NOMO-1 (cell line): Measurements from ENCODE around the gene SHISA4.
"Not testable (repeated sequence)": the region's sequence is repeated elsewhere in the genome, so short reads cannot be mapped to it uniquely, and the experiment has no call there.

Source experiments
- DNase-seq, 2 experiments: peaks; one replicate each; lab custom pipeline; 2025; ENCODE audit not compliant: unreplicated experiment in 2 of 2; lab: John Stamatoyannopoulos, UW

The SHISA4 gene, protein sequence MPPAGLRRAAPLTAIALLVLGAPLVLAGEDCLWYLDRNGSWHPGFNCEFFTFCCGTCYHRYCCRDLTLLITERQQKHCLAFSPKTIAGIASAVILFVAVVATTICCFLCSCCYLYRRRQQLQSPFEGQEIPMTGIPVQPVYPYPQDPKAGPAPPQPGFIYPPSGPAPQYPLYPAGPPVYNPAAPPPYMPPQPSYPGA

GRCh38 chr1:201888282-201889089 is at the start of gene SHISA4:
Gene SHISA4, plus strand, starts transcription at chr1:201888898. Its CDS starts 97 bp downstream, at chr1:201888995.
- no peak for DNase-seq

GRCh38 chr1:201839089-201839488 is 49.6 kb upstream of the SHISA4 start:
- not testable (repeated sequence) for DNase-seq

DNA sequence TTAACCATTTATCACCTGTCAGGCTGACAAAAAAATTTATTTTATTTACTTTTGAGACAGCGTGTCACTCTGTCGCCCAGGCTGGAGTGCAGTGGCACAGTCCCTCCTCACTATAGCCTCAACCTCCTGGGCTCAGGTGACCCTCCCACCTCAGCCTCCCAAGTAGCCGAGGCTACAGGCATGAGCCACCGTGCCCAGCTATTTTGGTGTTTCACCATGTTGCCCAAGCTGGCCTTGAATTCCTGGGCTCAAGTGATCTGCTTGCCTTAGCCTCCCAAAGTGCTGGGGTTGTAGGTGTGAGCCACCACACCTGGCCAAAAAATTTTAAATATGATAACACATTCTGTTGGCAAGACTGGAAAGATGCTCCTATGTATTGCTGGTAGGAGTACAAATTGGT is 48.6 kb upstream of the SHISA4 start:
- no peak for DNase-seq

- no peak for DNase-seq
These were observed 48.2 kb upstream of the SHISA4 start for GRCh38 chr1:201840490-201840889.

GRCh38 chr1:201841265-201841912 is 47.3 kb upstream of the SHISA4 start:
- DNase-seq, result no peak

GRCh38 chr1:201842472-201843027 is 46.1 kb upstream of the SHISA4 start:
- DNase-seq, result peak in 1 of 2 experiments; percentile 59

DNA sequence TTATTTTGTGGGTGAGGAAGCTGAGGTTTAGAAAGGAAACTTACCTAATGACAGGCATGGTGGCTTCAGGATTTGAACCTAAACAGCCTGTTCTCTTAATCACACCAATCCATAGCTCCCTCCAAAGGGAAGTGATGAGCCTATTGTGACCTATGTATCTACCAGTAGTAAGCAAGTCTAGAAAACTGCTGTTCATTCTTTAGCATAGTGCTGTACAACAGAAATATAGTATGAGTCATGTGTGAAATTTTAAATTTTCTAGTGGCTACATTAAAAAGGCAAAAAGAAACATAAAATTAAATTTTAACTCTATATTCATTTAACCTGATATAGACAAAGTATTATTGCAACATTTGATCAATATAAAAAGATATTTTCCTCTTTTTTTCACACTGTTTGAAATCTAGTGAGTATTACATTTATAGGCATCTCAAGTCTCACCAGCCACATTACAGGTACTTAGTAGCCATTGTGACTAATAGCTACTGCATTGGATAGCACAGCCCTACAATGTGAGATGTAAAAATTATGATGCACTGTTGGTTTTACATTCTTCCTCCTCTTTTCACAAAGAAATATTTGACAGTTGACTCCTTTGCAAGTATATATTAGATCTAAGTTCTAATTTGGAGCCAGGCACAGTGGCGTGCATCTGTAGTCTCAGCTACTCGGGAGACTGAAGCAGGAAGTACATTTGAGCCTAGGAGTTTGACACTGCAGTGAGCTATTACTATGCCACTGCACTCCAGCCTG is 43.2 kb upstream of the SHISA4 start:
- DNase-seq, result no peak

DNA sequence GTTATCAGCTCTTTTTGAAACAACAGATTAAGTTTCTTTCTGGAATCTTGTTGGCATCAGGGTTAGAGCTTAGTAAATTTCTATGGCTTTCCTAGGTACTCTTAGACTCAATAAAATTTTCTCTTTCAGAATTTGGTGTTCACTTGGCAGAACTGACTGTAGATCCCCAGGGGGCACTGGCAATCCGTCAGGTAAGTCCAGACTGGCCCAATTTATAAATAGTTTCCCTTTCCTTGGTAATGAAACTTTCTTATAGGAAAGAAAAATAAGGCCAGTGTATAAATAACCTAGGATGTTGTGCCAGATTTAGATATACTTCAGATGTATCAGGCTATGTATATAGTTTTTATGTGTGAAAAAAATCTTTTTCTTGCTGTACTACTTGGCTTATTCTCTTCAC is 41.5 kb upstream of the SHISA4 start:
- DNase-seq, result no peak

DNA sequence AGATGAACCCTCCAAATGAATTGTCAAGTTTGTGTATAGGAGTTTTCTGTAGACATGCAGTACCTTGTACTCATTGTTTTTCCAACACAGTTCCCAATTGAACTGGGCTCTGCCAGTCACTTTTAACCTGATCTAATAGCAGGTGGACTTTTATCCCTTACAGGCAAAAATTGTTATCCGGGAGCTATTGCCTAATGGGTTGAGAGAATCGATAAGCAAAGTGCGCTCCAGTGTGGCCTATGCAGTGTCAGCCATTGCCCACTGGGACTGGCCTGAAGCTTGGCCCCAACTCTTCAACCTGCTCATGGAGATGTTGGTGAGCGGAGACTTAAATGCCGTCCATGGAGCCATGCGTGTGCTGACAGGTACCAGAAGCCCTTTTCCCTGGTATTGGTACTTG is 40.5 kb upstream of the SHISA4 start:
- no peak for DNase-seq

DNA sequence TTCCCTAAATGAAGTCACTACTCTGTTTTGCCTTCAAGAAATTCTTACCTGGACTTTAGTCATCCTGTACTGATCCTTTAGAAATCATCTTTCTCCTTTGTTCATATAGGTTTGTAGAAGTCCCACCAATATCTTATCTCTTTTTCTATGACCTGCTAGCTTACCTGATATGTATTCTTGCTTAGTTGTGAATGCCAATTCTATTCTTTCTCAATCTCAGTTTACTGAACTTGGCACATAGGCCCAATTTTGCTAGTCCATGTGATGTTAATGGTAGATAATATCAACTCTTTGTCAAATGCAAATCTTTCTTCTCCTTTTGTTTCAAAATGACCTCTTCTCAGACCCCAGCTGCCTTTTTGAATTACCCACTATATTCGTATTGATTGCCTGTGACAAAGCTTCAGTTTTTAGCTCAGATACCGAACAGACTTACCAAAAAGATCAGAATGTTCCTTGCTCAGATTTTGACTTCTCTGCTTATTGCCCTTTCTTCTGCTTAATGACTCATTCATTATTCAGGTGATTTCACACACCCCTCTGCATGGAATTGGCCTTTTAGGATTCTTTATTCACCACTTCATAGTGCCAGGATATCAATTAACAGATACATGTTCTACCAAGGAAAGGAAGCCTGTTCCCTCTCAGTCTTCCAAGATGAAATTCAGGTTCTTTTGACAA is 39.2 kb upstream of the SHISA4 start:
- DNase-seq, result no peak

GRCh38 chr1:201850053-201850397 is 38.7 kb upstream of the SHISA4 start:
- DNase-seq, result no peak

DNA sequence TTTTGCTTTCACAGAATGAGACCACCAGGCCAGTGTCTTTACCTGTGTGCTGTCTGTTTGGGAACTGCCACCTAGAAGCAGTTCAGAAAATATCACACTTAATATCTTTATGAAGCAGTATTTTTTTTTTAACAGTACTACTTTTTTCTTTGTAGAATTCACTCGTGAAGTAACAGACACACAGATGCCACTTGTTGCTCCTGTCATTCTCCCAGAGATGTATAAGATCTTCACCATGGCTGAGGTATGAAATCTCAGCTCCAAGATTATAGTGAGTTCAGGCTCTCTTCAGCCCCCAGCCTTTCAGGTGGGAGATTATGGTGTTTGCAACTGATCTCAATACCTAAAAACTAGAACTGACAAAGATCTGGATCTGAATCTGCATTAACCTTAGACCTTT is 36.7 kb upstream of the SHISA4 start:
- DNase-seq, result no peak

DNA sequence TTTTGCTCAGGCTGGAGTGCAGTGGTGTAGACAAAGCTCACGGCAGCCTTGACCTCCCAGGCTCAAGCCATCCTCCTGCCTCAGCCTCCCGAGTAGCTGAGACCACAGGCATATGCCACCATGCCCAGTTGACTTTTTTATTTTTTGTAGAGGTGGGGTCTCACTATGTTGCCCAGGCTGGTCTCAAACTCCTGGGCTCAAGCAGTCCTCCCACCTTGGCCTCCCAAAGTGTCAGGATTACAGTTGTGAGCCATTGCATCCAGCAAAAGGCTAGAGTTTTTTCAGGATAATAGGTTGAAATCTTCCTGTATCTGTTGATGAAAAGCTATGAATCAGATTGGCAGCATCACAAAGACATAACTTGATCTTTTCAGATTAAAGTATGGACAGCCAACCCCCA is 32.0 kb upstream of the SHISA4 start:
- DNase-seq, result not testable (repeated sequence)

GRCh38 chr1:201859424-201859823 is 29.3 kb upstream of the SHISA4 start:
- no peak for DNase-seq

DNA sequence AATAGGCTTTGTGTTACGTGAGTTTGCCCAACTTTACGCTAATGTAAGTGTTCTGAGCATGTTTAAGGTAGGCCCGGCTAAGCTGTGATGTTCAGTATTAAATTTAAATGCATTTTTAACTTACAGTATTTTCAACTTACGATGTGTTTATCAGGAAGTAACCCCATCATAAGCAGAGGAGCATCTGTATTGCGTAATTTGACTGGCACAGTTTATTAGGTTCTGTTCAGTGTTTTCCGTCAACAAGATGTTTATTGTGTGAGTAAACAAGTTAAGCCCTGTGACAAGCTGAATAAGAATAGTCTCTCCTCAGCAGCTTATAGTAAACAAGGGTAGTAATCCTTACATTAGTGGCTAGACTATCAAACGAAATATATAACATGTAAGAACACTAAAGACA is 27.2 kb upstream of the SHISA4 start:
- no peak for DNase-seq

- DNase-seq, result no peak
These were observed 18.3 kb upstream of the SHISA4 start for GRCh38 chr1:201870397-201870796.

DNA sequence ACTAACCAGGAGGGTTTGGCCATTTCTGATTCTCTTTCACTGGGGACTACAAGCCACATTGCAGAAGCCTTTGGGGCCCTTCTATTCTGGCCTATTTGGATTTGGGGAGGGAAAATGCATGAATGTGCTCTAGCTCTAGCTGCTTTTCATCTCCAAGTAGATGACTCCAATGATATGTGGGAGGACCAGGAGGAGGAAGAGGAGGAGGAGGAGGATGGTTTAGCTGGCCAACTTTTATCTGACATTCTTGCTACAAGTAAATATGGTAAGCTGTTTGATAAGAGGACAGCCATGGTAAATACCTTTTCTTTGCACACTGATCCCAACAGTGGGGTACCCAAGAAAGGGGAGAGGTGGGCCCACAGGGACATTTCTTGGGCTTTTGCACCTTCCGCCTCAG is 14.0 kb upstream of the SHISA4 start:
- no peak for DNase-seq

DNA sequence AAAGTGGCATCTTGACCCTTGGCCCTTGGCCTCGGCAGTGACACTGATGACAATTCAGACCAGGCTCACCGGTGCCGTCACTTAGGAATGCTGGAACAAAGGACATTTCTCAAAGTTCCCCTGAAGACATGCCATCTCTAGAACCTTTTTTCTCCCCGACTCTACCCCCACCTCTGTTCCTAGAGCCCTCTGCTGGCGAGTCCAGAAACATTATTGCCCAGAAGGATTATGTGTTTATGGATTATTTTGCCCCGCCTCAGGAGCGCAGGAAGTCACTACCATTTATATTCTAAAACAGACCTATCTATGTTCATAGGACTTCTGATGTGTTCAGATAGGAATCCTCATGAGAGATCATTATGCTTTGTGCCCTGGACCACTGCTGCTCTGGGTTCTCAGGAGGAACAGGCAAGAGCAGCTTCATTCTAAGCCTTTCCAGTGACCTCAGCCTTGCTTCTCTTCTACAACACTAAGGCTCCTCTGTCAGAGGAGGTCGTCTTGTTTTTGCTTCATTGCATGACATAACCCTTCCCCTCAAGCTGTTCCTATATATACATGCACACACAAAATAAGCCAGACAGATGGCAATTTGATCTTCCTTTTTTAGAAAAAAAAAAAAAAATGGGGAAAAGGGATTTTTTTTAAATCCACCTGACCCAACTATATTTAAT is 12.4 kb upstream of the SHISA4 start:
- DNase-seq, result no peak

- DNase-seq, result peak in 1 of 2 experiments; percentile 33
These were observed 10.8 kb upstream of the SHISA4 start for GRCh38 chr1:201877877-201878401.
